GM19238 (cell line): Measurements from ENCODE around the gene TMCO4.
"Not testable (repeated sequence)": the region's sequence is repeated elsewhere in the genome, so short reads cannot be mapped to it uniquely, and the experiment has no call there.

Experiments used
- DNase-seq: peaks from one replicate; pipeline ENCODE4 v3.0.0; 2011; ENCODE audit warnings: low spot score; ENCODE audit not compliant: insufficient read length

Gene TMCO4

DNA sequence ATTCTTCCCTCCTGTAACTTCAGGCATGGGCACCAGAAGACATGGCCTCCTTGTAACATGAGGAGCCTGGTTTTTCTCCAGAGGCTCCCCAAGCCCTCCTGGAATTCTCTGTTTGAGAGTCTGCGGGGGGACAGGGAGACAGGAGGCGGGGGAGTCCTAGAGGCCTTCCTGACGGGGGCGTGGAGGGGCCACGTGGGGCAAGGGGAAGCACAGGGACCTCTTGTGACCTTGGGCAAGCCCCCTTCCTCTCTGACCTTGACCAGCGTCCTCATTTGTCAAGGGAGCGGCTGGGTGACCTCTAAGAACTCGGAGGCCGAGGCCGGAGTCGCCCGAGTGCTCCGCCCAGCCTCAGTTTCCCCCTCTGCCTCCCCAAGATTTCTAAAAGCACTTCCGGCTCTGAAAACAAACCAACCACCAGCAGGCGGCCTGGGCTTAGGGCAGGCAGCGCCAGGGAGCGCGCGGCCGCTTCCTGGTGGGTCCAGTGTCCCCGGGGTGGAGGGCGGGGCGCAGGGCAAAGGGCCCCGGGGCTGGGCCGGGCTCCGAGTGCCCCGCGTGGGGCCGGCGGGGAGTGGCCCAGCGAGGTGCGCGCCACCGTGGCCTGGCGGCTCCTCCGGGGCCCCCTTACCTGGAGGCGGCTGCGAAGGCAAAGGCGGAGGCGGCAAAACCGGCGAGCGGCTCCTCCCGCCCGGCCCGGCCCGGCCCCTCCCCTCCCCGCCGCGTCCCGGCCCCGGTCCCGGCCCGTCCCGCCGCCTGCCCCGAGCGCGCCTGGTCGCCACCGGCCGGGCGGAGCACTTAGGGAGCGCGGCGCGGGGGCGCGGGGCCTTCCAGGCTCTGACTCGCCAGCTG, at the start of gene TMCO4:
Gene TMCO4, minus strand, starts transcription at position 687 of the 846 bp plus-strand sequence. CDS start 19,158 bp downstream, outside the sequence.
- peak; percentile 72 for DNase-seq

GRCh38 chr1:19849307-19849706, 49.6 kb upstream of the TMCO4 start:
- not testable (repeated sequence) for DNase-seq

DNA sequence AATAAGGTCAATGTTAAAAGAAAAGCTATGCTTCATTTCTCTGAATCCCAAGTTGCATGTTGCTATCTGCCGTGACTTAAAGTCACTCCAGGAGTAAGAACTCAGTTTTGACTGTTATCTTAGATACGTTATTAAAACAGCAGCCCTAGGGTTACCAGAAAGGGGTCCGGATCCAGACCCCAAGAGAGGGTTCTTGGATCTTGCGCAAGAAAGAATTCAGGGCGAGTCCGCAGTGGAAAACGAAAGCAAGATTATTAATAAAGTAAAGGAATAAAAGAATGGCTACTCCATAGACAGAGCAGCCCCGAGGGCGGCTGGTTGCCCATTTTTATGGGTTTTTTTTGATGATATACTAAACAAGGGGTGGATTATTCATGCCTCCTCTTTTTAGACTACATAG, 47.6 kb upstream of the TMCO4 start:
- DNase-seq = not testable (repeated sequence)

DNA sequence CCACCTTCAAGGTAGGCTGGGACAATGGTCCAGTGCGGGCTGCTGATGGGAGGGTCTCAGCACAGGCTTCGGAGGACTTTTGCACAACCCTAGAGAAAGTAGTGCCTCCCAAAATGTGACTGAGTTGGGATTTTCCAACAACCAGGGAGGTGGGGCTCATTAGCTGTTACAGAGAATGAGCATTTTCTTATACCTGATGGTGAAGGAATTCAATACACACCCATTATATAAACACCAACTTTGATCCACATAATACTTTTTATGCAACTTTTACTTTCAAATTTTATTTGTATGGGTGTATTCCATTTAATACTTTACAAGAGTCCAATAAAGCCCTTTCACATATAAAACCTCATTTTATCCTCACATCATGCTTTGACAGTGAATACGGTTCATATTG, 46.6 kb upstream of the TMCO4 start:
- DNase-seq = no peak

GRCh38 chr1:19845555-19845954, 45.8 kb upstream of the TMCO4 start:
- DNase-seq = no peak

GRCh38 chr1:19844731-19845495, 45.2 kb upstream of the TMCO4 start:
- DNase-seq = no peak

DNA sequence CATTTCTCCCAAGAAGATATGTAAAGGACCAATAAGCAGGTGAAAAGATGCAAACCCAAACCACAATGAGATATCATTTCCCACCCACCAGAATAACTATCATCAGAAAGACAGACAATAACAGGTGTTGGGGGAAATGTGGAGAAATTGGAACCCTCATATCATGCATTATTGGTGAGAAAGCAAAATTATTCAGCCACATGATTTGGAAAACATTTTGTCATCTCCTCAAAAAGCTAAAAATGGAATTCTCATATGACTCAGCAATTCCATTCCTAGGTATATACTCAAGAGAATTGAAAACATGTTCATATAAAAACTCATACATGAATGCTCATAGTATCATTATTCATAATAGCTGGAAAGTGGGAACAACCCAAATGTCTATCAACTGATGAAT, 40.5 kb upstream of the TMCO4 start:
- no peak for DNase-seq

- DNase-seq = no peak
Observed at GRCh38 chr1:19837866-19838265, 38.1 kb upstream of the TMCO4 start.

- no peak for DNase-seq
Observed at GRCh38 chr1:19835578-19835977, 35.9 kb upstream of the TMCO4 start.

DNA sequence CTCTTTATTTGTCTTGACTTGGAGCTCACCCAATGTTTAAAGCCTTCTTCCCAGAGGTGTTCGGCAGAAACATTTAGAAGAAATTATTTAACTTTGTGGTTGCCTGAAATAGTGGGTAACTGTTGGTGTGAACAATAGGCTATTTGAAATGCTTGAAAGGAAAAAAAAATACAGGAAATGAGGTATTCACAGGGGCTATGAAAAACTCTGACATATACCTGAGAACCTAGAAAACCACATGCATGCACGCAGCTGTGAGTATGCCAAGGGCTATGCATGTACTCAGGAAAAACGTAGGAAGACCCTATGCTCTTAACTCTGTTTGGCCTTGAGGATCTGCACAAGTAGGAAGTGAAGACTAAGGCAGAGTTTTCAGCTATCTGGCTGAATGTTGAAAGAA, 31.7 kb upstream of the TMCO4 start:
- no peak for DNase-seq

DNA sequence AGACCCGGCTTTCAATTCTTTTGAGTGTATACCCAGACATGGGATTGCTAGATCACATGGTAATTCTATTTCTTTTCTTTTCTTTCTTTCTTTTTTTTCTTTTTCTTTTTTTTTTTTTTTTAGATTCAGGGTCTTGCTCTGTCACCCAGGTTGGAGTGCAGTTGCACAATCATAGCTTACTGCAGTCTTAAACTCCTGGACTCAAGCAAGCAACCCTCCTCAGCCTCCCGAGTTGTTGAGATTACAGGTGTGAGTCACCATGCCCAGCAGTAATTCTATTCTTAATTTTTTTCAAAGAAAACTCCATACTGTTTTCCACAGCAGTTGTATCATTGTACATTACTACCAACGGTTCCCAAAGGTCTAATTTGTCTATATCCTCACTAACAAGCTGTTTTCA, 28.8 kb upstream of the TMCO4 start:
- no peak for DNase-seq

DNA sequence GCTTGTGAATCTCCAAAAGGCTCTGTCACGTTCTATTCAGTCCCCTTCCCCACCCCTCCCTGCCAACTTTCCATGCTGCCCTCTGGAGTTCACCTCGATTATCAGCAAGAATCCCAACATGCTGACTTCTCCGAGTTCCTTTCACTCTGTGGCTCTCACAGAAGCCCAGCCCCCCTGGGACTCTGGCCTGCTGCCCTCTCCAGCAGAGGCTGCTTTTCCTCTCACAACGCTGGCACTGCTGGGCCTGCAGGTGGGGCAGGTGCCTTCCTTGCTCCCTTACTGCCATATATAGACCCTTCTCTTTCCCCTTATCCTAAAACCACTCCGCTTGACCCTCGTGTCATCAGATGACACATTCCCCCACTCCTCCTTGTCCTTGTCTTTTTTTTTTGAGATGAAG, 25.6 kb upstream of the TMCO4 start:
- DNase-seq = no peak

DNA sequence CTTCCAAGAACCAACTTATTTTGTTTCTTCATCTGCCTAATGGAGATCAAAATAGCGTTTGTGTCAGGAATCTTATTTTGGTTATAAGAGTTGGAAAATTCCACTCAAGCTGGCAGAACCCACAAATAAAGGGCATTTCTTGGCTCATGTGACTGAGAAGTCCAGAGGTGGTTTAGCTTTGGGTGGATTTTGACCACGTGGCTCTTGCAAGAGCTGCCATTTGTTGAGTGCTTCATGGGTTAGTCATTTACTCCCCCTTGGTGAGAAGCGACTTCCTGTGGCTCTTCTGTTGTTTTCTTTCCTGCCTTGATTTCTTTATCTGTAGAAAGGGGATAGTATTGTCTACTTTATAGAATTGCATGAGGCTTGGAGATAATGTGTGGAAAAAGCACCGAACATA, 24.8 kb upstream of the TMCO4 start:
- DNase-seq = no peak

DNA sequence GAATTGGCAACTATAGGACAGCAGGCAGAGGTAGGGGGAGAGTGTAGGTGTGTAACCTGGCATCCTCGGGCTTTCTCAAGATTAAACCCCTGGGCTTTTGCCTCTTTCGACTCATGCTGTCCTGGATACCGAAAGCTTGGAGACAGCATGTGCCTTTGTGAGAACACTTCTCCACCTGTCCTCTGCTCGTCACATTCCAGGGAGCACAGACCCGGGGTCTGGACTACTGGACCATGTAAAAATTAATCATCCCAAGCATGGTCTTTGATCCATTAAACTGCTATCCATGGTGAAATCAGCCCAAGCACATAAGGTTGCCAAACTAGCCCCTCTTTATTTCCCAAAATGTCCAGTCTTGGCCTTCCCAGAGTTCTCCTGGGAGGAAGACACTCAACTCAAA, 24.3 kb upstream of the TMCO4 start:
- no peak for DNase-seq

DNA sequence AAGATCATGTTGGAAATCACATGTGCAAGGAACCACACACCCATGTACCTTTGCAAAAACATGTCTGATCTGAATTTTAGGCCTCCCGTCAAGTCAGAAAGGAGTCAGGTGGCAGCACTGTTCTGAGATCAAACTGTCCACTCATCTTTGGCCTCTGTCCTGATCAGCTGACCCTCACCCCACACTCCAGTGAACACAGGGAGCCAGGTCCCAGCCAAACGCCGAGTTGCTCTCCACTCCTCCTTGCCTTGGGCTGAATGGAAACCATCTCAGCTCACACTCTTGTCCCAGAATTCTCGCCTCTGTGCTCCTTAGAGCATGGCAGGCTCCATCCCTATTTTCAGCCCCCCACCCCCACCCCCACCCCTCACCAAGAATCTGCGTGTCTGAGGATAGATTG, 20.0 kb upstream of the TMCO4 start:
- no peak for DNase-seq

DNA sequence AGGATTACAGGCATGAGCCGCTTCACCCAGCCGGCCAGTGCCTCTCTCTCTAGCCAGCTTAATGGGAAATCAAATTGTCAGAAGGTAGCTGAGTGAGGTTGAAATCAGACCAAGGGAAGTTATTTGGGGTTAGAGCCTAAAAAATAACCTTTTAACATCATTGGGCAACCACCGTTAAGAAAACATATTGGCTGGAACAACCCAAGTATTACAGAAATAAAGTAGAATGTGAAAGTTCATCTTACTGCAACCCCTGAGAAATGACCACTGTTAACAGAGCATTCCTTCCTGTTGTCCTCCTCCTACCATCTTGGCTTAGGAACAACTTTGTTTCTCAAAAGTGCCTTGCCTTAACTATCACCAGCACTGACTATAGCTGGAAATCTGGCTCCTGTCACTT, 18.6 kb upstream of the TMCO4 start:
- DNase-seq = no peak

DNA sequence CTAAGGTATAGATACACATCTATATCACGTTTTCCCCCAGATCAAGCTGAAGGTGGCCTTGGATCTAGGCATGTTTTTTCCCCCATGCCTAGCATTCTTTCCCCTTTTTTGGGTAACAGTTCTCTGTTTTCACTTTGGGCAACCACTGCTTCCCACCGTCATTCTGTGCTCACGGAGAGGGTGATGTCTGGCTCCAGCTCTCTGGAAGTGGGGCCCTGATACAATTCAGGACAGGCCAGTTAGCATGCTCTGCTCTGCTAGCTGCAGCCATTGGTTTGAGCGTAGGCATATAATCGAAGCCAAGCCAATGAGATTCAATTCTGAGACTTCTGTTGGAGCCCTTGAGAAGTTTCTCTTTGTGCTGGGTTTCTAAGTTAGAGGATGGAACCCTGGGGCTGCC, 17.4 kb upstream of the TMCO4 start:
- no peak for DNase-seq

DNA sequence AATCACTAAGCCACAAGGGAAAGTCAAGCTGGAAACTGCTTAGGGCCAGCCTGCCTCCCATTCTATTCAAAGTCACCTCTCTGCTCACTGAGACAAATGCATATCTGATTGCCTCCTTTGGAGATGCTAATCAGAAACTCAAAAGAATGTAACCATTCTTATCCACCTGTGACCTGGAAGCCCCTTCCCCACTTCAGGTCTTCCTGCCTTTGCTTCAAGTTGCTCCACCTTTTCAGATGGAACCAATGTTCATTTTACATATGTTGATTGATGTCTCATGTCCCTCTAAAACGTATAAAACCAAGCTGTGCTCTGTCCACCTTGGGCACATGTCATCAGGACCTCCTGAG, 17.0 kb upstream of the TMCO4 start:
- DNase-seq = not testable (repeated sequence)

GRCh38 chr1:19815801-19816736, 16.4 kb upstream of the TMCO4 start:
- DNase-seq = no peak

DNA sequence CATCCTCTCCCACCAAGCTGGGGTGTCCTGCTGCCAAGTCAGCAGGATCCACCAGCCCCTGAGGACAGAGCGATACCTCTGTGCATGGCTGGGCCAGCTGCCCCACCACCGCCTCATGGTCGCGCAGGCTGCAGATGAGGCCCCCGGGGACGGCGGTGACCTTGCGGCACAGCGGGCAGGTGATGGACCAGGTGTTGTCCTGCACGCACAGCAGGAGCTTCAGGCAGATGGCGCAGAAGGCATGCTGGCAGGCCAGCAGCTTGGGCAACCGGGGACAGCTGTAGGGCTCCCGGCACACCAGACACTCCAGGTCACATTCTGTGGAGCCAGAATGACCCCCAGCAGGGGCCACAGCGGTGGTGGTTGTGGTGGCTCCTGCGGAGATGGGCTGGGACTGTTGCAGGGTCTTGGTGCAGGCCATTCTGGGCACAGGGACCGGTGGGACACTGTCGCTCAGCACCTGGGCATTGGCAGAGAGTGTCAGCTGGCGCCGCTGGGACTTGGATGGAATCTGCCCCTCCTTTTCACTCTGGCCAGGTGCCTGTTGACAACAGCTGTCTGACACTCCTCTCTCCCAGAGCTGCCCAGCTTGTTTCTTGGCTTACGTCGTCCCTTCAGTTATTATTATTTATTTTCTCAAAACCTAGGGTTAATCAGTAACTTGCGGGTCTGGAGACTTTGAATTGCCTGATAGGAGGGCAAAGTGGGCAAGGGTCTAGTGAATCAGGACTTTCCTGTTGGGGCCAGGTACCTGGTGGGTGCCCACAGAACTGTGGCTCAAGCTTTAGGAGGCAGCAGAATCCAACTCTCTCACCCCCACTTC, 15.2 kb upstream of the TMCO4 start, which contains the start of gene RNF186:
Gene RNF186, minus strand, starts transcription at position 603 of the 823 bp plus-strand sequence. Its CDS starts 182 bp downstream, at position 421.
- no peak for DNase-seq

DNA sequence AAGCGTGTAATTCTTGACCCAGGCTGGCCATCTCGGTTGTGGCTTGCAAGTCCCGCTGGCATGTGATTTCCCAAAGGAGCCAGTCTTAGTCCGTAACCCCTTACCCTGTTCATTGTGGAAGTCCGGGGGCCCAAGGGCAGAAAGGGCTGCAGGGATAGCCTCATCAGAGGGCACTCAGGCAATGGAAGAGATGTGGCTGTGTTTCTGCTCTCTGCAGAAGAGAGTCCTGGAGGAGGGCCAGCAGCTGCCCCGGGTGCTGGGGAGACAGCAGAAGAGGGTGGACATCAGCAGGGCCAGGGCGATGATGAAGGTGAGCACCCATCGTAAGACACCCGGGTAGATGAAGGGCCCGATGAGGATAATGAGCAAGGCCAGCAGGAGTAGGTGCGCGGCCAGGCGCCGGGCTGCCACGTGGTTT, 14.5 kb upstream of the TMCO4 start:
- DNase-seq = no peak
